Right renal pelvis (tissue), 4 donors: ENCODE results near the gene PTPRB. TPM values are rescaled to one million over a fixed set of nuclear protein-coding genes. Genes with fewer than 3 reads are reported as not detected.

Source experiments
- DNase-seq, 4 donors: peaks; one replicate each; pipeline ENCODE4 v3.0.0-alpha.2; 2013; ENCODE audit warnings: low read depth in 4 of 4, low spot score in 3 of 4, missing footprints in 1 of 4
- polyA plus RNA-seq, 4 donors: library from polyadenylated mRNA; unstranded; fragments of 120-200 nt; gene quantifications; one replicate each; pipeline ENCODE4 v1.2.1, GENCODE V29; 2013; ENCODE audit not compliant: insufficient read length in 4 of 4

The PTPRB gene
- polyA plus RNA-seq, 4 donors, result 18.2 to 23.2 (median 21.4) TPM

DNA sequence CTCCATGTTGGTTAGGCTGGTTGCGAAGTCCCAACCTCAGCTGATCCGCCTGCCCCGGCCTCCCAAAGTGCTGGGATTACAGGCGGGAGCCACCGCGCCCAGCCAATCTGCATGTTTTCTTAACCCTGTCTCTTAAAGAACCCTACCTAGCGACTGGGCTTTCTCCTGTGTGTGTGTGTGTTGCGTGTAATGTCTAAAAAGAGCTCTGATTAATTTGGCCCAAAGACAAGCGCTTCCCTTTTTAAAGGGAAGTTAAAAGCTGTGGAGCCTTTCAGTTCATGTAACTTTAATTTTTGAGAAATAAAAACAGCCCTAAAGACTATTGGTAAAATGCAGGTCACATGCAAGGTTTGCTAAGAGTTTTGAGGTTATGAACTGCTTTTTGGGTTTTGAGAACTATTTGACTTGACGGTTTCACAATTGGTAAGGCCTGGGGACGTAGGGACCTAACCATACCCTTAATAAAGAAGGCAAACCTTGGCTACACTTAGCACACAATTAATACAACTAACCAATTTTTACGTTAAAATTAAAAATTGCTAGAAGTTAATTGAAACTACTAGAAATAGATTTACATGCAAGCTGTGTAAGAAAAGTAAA is 167.9 kb downstream of the PTPRB start:
- no peak for DNase-seq

DNA sequence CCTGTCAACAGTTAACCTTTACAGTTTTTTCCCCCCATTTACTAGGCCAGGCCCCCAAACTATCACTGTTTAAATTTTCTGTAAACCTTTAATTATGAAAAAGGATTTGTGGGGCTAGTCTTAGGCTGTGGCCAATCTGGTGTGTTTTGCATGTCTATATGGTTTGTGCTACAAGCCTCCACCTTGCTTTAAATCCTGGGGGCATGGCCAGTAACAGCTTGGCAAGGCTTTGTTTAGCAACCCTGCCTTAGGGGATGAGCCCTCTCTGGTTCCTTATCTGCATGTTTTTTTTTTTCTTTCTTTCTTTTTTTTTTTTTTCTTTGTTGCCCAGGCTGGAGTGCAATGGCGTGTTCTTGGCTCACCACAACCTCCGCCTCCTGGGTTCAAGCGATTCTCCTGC is 168.5 kb downstream of the PTPRB start:
- DNase-seq, result no peak

DNA sequence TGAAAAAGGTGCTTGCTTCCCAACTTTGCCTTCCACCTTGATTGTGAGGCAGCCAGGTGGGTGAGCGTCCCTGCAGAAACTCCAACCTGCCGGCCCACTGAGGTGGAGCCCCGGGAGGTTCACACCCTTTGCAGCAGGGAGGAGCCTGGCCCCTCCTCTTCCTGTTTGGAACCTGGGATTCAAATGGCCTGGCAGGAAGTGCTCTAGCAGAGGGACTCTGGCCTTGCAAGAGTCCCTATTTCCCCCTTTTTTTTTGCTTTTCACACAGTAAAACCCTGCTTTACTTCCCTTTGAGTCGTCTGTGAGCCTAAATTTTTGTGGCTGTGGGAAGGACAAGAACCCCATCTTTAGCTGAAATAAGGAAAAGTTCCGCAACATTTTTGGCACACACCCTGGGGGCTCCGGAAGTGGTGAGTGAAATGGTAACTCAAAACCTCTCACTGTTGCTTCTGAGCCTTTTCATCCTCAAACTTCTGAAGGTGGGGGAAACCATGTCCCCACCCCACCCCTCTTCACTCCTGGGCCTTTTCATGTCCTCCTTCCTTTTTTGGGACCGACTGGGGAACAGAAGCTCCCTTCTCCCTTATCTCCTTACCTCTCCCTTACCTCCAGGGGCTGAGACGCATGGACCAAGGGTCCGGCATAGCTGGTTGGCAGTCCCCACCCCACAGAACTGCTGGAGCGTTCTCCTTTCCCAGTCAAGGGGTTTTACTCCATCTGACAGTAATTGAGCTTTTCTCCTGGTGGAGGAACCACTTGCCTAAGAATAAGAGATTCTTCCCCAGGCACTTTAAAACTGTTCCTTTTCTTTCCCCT is 169.1 kb downstream of the PTPRB start:
- DNase-seq, result no peak

GRCh38 chr12:70467476-70467875 is 169.8 kb downstream of the PTPRB start:
- no peak for DNase-seq

- DNase-seq, result no peak
These were observed 170.5 kb downstream of the PTPRB start for GRCh38 chr12:70466753-70467152.
